GM19193 (cell line): Measurements from ENCODE around the gene TNRC18.

ENCODE experiments used
- POLR2A ChIP-seq: IDR thresholded peaks from 4 replicates; pipeline ENCODE4 v1.6.1; 2011; ENCODE audit not compliant: insufficient read depth, insufficient read length; ENCODE audit errors: extremely low read depth

TNRC18 gene

DNA sequence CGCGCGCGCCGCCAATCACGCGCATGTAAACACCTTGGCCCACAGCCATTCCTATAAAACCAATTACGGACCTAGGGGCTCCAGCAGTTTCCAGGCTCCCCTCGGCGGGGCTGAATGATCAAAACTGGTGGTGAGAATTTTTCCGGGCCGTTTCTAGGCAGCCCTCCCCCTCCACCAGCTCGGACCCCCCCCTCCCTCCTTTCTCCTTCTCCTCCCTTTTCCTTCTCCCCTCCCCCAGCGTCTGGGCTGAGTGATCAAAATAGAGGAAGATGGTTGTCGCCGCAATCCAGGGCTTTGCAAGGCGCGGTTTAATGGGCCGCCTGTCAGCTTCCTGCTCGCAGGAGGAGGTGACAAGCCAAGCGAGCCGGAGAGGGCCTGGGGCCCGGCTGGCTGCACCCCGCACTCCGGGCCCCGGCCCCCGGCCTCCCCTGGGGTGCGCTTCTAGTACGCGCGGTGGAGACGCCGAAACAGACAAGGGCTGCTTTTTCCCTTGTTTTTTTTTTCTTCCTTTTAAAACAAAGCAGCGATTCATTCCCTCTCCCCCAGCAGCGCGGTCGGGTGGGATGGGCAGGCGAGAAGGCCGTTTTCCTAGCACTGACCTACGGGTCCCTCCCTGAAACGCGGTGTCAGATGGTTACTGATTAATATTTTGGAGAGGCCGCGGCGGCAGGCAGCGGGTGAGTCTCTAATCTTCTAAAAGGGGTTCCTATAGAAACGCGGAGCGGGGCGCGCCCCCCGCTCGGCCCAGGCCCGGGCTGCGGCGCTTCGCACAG, 528 bp upstream of the TNRC18 start:
- TF ChIP-seq POLR2A, result no peak

- TF ChIP-seq POLR2A, result no peak
Measured at GRCh38 chr7:5422396-5423305, 983 bp downstream of the TNRC18 start.

DNA sequence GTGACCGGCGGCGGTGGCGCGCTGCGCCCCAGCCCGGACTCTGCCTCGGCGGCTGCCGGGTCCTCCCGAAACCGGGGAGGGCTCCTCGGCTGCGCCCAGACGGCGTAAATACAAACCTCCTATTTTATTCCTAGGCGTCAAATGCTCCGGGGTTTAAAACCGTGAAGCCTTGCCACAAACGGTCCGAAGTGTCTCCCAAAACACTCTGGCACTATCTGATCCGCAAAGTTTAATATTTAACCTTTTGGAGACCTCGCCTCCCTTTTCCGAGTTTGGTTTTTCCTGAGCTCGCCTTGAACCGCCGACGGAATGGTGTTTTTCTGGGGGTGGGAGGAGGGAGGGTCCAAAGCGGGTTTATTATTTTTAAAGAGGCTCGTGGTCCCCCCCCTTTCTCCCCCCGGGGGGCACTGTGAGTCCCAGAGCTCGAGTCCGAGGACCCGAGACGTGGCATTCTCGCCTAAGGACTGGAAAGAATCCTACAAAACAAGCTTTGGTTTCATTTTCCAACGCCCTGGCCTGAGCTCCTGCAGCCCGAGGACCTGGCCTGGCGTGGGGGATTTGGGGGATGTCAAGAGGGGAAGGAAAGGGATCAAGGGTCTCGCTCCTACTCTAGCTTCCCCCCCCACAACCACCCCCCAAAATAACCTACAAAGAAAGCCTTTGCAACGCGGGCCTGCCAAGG, 1.8 kb downstream of the TNRC18 start:
- TF ChIP-seq POLR2A, result no peak

DNA sequence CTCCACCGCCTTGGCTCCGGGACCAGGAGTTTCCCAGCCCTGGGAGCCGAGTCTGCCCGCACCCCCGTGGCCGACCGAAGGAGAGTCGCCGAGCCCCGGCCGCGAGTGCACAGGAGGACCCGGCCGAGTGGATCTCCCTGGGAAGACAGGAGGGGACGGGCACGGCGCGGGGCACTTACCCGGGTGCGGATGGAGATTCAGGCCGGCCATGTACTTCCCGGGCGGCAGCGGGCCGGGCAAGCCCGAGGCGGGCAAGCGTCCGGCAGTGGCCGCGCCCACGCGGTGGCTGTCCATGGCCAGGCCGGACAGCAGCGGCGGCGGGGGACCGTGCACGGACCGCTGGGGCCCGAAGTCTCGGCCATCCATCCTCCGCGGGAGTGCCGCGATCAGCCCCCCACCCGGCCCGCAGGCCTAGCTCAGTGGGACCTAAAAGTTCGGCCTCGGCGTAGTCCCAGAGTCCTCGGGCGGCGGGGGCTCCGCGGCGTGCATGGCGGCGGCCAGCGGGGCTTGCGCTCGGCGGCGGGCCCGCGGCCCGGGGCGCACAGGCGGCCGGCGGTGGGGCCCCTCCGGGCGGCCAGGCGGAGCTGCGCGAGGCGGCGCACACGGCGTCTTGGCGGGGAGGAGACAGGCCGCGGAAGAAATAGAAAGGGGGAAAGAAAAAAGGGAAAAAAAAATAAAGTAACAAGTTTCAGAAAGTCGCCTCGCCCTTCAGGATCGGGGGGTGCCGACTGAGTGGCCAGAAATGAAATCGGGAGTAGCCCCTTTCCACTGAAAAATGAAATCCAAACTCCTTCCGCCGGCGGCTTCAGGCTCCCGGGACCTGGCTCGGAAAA, 2.5 kb downstream of the TNRC18 start:
- TF ChIP-seq POLR2A, result no peak

GRCh38 chr7:5420067-5420880, 3.4 kb downstream of the TNRC18 start:
- TF ChIP-seq POLR2A, result no peak

- no peak for TF ChIP-seq POLR2A
Measured at GRCh38 chr7:5419539-5420066, 4.0 kb downstream of the TNRC18 start.

DNA sequence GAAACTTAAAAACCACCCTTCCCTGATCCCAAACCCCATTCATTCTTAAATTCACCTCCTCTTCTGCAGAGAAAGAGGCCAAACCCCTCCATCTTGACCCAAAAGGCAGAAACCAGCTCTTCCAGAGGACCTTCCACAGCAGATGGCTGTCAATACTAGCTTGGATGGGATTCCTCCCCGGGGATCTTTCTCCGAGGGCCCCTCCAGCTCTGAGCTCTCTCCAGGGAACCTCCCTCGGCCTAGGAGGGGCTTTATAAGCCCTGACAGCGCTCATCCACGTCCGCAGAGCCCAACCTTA, 5.4 kb downstream of the TNRC18 start:
- TF ChIP-seq POLR2A, result no peak

GRCh38 chr7:5417106-5418071, 6.2 kb downstream of the TNRC18 start:
- TF ChIP-seq POLR2A, result no peak

DNA sequence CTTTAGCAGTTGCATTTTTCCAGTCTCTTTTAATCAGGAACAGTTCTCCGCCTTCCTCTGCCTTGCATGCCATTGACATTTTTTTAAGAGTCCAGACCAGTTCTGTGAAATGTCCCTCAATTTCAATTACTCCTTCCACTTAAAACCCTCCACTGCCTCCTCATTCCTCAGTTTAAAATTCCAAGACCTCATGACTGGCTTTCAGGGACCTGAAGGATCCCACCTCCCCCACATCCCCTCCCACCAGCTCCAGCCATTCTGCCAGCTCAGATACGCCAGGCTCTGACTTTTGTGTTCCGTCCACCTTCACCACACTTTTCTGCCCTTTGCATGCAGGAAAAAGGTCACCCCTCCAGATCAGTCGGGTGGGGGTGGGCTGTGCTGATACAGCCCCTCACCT, 8.7 kb downstream of the TNRC18 start:
- no peak for TF ChIP-seq POLR2A

- no peak for TF ChIP-seq POLR2A
Measured at GRCh38 chr7:5413449-5413786, 10.2 kb downstream of the TNRC18 start.

DNA sequence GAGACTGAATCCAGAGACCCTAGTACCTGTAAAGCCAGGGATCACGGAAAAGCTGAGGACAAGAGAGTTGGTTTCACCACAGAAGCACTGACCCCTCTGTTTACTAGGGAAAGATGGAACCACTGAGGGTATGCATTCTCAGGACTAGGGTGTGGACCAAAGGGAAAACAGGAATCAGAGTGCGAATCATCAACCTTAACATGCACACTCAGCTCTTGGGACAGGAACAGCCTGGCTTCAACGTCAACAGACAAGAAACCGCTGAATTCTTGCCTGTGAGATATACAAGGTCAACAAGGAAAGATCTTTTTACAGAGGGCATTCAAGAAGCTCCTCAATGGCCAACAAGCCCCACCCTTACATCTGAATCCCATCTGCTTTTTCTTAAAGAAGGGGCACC, 14.9 kb downstream of the TNRC18 start:
- TF ChIP-seq POLR2A, result no peak
